Measurements from ENCODE around the gene CSDE1.

GRCh38 chr1:114710360-114710759, 47.4 kb downstream of the CSDE1 start:
- TF ChIP-seq EZH2phosphoT487 (IDR thresholded peaks at IDR 0.05; ENCODE audit: borderline replicate concordance, low read length) (no peak), CTCF (IDR thresholded peaks at IDR 0.05; ENCODE audit: low read depth, low read length, poor library complexity, severe bottlenecking) (no peak)
